Uterine smooth muscle cell (primary cell): ENCODE measurements around the gene FZD7. TPM values are rescaled to one million over a fixed set of nuclear protein-coding genes. Genes with fewer than 3 reads are reported as not detected.

ENCODE experiments used
- total RNA-seq: library from RNA; depleted of rRNA; stranded (reverse); fragments of >200 nt; gene quantifications from 2 replicates; pipeline ENCODE4 v1.2.3, GENCODE V29; 2014

Gene FZD7
- 29.1 and 33.4 TPM in 2 replicates for total RNA-seq

DNA sequence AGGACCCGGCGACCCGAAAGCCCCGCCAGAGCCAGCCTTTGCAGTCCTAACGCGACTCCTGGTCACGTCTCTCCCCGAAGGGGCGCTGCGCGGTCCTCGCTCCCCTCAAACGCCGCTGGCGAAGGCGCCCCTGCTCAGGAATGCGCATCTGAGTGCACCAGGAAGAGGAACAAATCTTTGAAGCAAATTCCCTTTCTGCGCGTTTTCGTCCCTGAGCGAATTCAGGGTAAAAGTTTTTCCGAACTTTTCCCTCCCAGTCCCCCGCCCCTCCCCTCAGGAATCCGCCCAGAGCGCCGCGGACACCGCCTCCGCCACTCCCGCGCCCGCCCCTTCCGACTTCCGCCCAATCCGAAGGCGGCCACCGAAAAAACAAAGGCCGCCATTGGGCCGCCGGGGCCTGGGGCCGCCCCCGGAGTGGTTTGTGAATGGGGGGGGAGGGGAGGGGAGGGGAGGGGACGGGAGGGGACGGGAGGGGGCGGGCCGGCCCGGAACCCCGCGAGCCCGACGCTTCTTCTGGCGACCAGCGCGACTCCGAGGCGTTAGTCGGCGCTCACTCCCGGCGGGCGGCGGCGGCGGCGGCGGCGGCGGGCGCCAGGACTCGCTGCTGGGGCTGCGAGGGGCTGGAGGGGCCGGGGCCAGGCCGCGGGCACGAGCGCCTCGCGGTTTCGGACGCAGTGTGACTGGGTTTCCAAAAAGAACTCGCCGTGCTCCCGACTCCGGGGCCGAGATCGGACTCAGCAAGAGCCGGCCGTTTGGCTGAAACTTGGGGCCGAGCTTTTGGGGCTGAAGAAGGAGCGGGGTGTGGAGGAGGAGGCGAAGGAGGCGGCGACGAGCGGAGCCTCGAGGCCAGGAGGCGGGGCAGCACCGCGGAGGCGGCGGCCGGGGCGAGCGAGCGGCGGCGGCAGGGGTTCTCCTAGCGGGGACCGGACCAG is at the start of gene FZD7:
Gene FZD7 (plus strand): TSS at position 539 of the 932 bp plus-strand sequence. CDS start 793 bp downstream, outside the sequence.

DNA sequence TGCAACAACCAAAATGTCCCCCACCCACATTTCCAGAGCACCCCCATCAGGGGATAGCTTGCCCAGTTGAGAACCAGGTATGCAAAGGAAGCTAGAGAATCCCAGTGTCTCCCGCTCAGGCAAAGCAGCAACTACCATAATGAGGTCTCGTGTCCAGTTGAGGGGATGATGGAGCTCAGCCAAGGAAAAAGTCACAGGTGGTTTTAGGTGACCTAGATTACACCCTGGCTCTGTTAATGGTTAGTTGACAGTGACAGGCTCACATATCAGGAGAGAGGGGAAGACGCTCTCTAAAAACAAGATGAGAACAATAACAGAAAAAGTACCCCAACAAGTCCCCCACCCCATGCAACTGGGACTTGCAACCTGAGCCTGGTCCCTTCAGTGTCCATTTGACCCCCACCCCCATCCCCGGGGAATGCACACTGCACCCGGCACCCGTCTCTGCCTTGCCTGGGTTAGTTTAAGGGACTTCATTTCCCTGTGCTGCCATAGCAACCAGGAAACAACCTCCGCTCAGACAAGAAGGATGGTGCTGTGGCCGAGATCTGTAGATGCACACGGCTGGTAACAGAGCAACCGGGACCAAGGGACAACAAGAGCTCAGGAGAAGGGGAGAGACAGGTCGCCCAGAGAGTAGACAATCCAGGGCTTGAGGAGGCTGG is 39.2 kb downstream of the FZD7 start, which contains the start of gene KIAA2012:
Gene KIAA2012 (plus strand): TSS at position 519 of the 665 bp plus-strand sequence. CDS start 373 bp downstream, outside the sequence.

Other genes with a start within 250 kb of the FZD7 start
- 3.1 and 3.4 TPM in 2 replicates for gene CDK15, start 227.3 kb upstream of the FZD7 start, total RNA-seq
- gene KIAA2012, start 39.4 kb downstream of the FZD7 start, total RNA-seq = not detected in 2 replicates
- gene SUMO1, start 204.7 kb downstream of the FZD7 start, total RNA-seq = 124 and 145 TPM in 2 replicates
- 53.5 and 87.9 TPM in 2 replicates for gene NOP58, start 231.9 kb downstream of the FZD7 start, total RNA-seq